Measurements from ENCODE around the gene GIT2. TPM values are rescaled to one million over a fixed set of nuclear protein-coding genes. Genes with fewer than 3 reads are reported as not detected.

The GIT2 gene
- total and polyA plus RNA-seq, 2 donors from 2014 or later, result 10.4 to 46.2 TPM

GRCh38 chr12:109948368-109948767 is 47.8 kb downstream of the GIT2 start:
- no peak overlapping the region for H3K4me3 ChIP-seq (ENCODE audit: low read length in 3 of 3)
- H3K36me3 ChIP-seq (ENCODE audit: control insufficient read depth in 2 of 3, insufficient read depth in 3 of 3, low read length in 3 of 3), result peaks cover 8 to 14% (median 11%) of the 10 kb centered on the region in 3 donors
- H3K4me1 ChIP-seq (ENCODE audit: control insufficient read depth in 2 of 3, insufficient read depth in 2 of 3, low read depth in 1 of 3, low read length in 3 of 3), result peaks cover 4 to 37% (median 36%) of the 10 kb centered on the region in 3 donors
- TF ChIP-seq, protein P1, sequence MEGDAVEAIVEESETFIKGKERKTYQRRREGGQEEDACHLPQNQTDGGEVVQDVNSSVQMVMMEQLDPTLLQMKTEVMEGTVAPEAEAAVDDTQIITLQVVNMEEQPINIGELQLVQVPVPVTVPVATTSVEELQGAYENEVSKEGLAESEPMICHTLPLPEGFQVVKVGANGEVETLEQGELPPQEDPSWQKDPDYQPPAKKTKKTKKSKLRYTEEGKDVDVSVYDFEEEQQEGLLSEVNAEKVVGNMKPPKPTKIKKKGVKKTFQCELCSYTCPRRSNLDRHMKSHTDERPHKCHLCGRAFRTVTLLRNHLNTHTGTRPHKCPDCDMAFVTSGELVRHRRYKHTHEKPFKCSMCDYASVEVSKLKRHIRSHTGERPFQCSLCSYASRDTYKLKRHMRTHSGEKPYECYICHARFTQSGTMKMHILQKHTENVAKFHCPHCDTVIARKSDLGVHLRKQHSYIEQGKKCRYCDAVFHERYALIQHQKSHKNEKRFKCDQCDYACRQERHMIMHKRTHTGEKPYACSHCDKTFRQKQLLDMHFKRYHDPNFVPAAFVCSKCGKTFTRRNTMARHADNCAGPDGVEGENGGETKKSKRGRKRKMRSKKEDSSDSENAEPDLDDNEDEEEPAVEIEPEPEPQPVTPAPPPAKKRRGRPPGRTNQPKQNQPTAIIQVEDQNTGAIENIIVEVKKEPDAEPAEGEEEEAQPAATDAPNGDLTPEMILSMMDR (IDR thresholded peaks at IDR 0.05; ENCODE audit: borderline replicate concordance, extremely low read depth, insufficient read depth), result no peak
- H3K27ac ChIP-seq (ENCODE audit: low read depth in 2 of 2, low read length in 2 of 2), result peak overlapping the region; percentile 11 to 30
- no peaks in the 10 kb centered on the region for H3K9me3 ChIP-seq (ENCODE audit: control insufficient read depth in 2 of 3, insufficient read depth in 1 of 3, low read length in 3 of 3)
- no peak for DNase-seq
- intact Hi-C loops (cut with DNase I), result no loop called here
- FAIRE-seq, result no peak
- no peaks in the 10 kb centered on the region for H3K27me3 ChIP-seq (ENCODE audit: control insufficient read depth, insufficient read depth, low read length)
- H3K9ac ChIP-seq (ENCODE audit: low read length in 3 of 3), result no peak overlapping the region

GRCh38 chr12:109947521-109947920 is 48.6 kb downstream of the GIT2 start:
- TF ChIP-seq, protein P1 (IDR thresholded peaks at IDR 0.05; ENCODE audit: borderline replicate concordance, extremely low read depth, insufficient read depth), result no peak
- Histone ChIP-seq H3K9ac (ENCODE audit: low read length in 3 of 3) (no peak overlapping the region), H3K4me3 (ENCODE audit: low read length in 3 of 3) (no peak overlapping the region), H3K27ac (ENCODE audit: low read depth in 2 of 2, low read length in 2 of 2) (peak overlapping the region in 1 of 2 donors; percentile 66), H3K36me3 (ENCODE audit: control insufficient read depth in 2 of 3, insufficient read depth in 3 of 3, low read length in 3 of 3) (peaks cover 4 to 7% (median 4%) of the 10 kb centered on the region in 3 donors), H3K27me3 (ENCODE audit: control insufficient read depth, insufficient read depth, low read length) (no peaks in the 10 kb centered on the region), H3K9me3 (ENCODE audit: control insufficient read depth in 2 of 3, insufficient read depth in 1 of 3, low read length in 3 of 3) (no peaks in the 10 kb centered on the region), H3K4me1 (ENCODE audit: control insufficient read depth in 2 of 3, insufficient read depth in 2 of 3, low read depth in 1 of 3, low read length in 3 of 3) (peaks cover 4 to 37% (median 35%) of the 10 kb centered on the region in 3 donors)
- no peak for FAIRE-seq
- intact Hi-C loops (cut with DNase I), result no loop called here
- no peak for DNase-seq

GRCh38 chr12:109946913-109947312 is 49.3 kb downstream of the GIT2 start:
- Histone ChIP-seq H3K27ac (ENCODE audit: low read depth in 2 of 2, low read length in 2 of 2) (peak overlapping the region in 1 of 2 donors; percentile 66), H3K4me3 (ENCODE audit: low read length in 3 of 3) (no peak overlapping the region), H3K4me1 (ENCODE audit: control insufficient read depth in 2 of 3, insufficient read depth in 2 of 3, low read depth in 1 of 3, low read length in 3 of 3) (peaks cover 4 to 37% (median 30%) of the 10 kb centered on the region in 3 donors), H3K27me3 (ENCODE audit: control insufficient read depth, insufficient read depth, low read length) (no peaks in the 10 kb centered on the region), H3K36me3 (ENCODE audit: control insufficient read depth in 2 of 3, insufficient read depth in 3 of 3, low read length in 3 of 3) (peaks cover 0 to 3% (median 3%) of the 10 kb centered on the region in 3 donors), H3K9me3 (ENCODE audit: control insufficient read depth in 2 of 3, insufficient read depth in 1 of 3, low read length in 3 of 3) (no peaks in the 10 kb centered on the region), H3K9ac (ENCODE audit: low read length in 3 of 3) (no peak overlapping the region)
- FAIRE-seq (no peak), DNase-seq (no peak)
- intact Hi-C loops (cut with DNase I), result no loop called here
- TF ChIP-seq, protein P1 (IDR thresholded peaks at IDR 0.05; ENCODE audit: borderline replicate concordance, extremely low read depth, insufficient read depth), result no peak

DNA sequence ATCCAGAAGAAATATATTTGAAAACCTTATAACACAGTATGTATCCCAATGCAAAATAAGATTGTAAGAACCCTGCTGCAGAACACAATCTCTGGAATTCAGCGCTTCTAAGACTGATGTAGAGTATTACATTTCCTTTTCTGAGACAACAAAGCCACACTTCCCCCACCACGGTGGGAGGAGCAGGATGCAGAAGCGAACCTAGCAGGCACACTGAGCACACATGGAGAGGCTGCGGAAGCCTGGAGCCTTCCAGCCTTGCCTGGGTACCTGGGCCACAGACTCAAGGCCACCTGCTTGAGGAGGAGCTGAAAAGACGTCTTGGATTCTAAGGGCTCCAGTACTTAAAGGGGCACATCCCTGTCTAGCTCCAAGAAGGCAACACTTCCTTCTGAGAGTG is 49.7 kb downstream of the GIT2 start:
- DNase-seq, result peak in 4 of 5 donors; percentile 59 to 81 (median 70)
- H3K9ac ChIP-seq (ENCODE audit: low read length in 3 of 3), result no peak overlapping the region
- TF ChIP-seq, protein P1 (IDR thresholded peaks at IDR 0.05; ENCODE audit: borderline replicate concordance, extremely low read depth, insufficient read depth), result no peak
- H3K36me3 ChIP-seq (ENCODE audit: control insufficient read depth in 2 of 3, insufficient read depth in 3 of 3, low read length in 3 of 3), result peaks cover 0 to 2% (median 1%) of the 10 kb centered on the region in 3 donors
- no peaks in the 10 kb centered on the region for H3K9me3 ChIP-seq (ENCODE audit: control insufficient read depth in 2 of 3, insufficient read depth in 1 of 3, low read length in 3 of 3)
- peaks cover 4 to 34% (median 26%) of the 10 kb centered on the region in 3 donors for H3K4me1 ChIP-seq (ENCODE audit: control insufficient read depth in 2 of 3, insufficient read depth in 2 of 3, low read depth in 1 of 3, low read length in 3 of 3)
- intact Hi-C loops (cut with DNase I), result no loop called here
- H3K4me3 ChIP-seq (ENCODE audit: low read length in 3 of 3), result no peak overlapping the region
- no peak for FAIRE-seq
- H3K27ac ChIP-seq (ENCODE audit: low read depth in 2 of 2, low read length in 2 of 2), result peak overlapping the region in 1 of 2 donors; percentile 66
- no peaks in the 10 kb centered on the region for H3K27me3 ChIP-seq (ENCODE audit: control insufficient read depth, insufficient read depth, low read length)
